Karpas-422 (cell line): ENCODE measurements around the gene POLR2A. TPM values are rescaled to one million over a fixed set of nuclear protein-coding genes. Genes with fewer than 3 reads are reported as not detected.
A peak's percentile ranks its signal among the peaks of the same experiment; 100 is the strongest.

Experiments
- DNase-seq: peaks from one replicate; pipeline ENCODE4 v3.0.0-alpha.2; 2015
- H2AFZ ChIP-seq: fragments of 200-600 bp; sonication (generic); 2 replicates; pipeline ENCODE4 v1.6.1; 2014; ENCODE audit warnings: antibody characterized with exemption, low read length, mixed read lengths
- H3K27ac ChIP-seq: fragments of 200-600 bp; sonication (generic); 2 replicates; pipeline ENCODE4 v1.5.1; 2014; ENCODE audit warnings: mild to moderate bottlenecking, low read length, moderate library complexity
- H3K27me3 ChIP-seq: fragments of 200-600 bp; sonication (generic); 2 replicates; pipeline ENCODE4 v1.6.1; 2014; ENCODE audit warnings: low read length, mixed read lengths
- H3K36me3 ChIP-seq: fragments of 200-600 bp; sonication (generic); 2 replicates; pipeline ENCODE4 v1.6.1; 2014; ENCODE audit warnings: low read length, mixed read lengths; ENCODE audit not compliant: insufficient read depth
- H3K4me1 ChIP-seq: fragments of 200-600 bp; sonication (generic); 2 replicates; pipeline ENCODE4 v1.6.1; 2014; ENCODE audit warnings: mild to moderate bottlenecking, low read length, mixed read lengths
- H3K4me2 ChIP-seq: fragments of 200-600 bp; sonication (generic); 2 replicates; pipeline ENCODE4 v1.6.1; 2014; ENCODE audit warnings: low read length, low read depth, mild to moderate bottlenecking; ENCODE audit not compliant: poor library complexity, severe bottlenecking
- H3K4me3 ChIP-seq: fragments of 200-600 bp; sonication (generic); 2 replicates; pipeline ENCODE4 v1.5.1; 2014; ENCODE audit warnings: mild to moderate bottlenecking, antibody characterized with exemption, low read length, mixed read lengths
- H3K79me2 ChIP-seq: fragments of 200-600 bp; sonication (generic); 2 replicates; pipeline ENCODE4 v1.6.1; 2014; ENCODE audit warnings: mild to moderate bottlenecking, low read length, mixed read lengths
- H3K9ac ChIP-seq: fragments of 200-600 bp; sonication (generic); 2 replicates; pipeline ENCODE4 v1.6.0; 2014; ENCODE audit warnings: low read length
- H3K9me2 ChIP-seq: fragments of 200-600 bp; sonication (generic), shearing (Covaris generic); replicated peaks from 2 replicates; pipeline ENCODE4 v1.6.0; 2014; ENCODE audit warnings: mild to moderate bottlenecking, low read length, moderate library complexity; ENCODE audit not compliant: insufficient read depth
- H3K9me3 ChIP-seq: fragments of 300-700, 200-600 bp; sonication (generic); 2 replicates; pipeline ENCODE4 v1.6.1; 2014; ENCODE audit warnings: low read length, mixed read lengths
- H4K20me1 ChIP-seq: fragments of 200-600 bp; sonication (generic); 2 replicates; pipeline ENCODE4 v1.6.1; 2014; ENCODE audit warnings: mild to moderate bottlenecking, antibody characterized with exemption, low read length, low read depth; ENCODE audit not compliant: insufficient read depth
- total RNA-seq: library from RNA; depleted of rRNA; stranded (reverse); fragments of >200 nt; shearing (Covaris generic); gene quantifications from 2 replicates; pipeline ENCODE4 v1.2.3, GENCODE V29; 2014; ENCODE audit warnings: low replicate concordance

Gene POLR2A
- total RNA-seq, 1 experiment from 2014 or later, result 78.8 TPM

DNA sequence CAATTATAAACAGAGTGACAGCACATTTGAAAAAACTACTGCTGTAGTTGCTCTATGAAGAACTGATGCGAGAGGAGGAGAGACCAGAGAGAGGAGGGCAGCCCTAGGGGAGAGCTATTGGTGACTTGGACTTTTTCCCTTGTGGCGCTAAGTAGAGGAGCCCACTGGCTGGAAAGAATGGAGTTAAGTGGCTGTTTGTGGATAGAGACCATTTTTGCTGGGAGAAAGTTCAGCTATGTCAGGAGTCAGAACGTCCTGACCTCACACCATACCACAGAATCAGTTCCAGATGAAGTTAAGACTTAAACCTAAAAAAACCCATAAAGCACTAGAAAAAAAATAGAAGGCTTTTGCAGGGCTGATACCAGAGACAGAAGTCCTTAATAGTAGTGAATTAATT lies 2.0 kb downstream of the POLR2A start:
- Histone ChIP-seq H3K4me1 (peaks cover 33% of the 10 kb centered on the region), H3K9ac (peak overlapping the region; percentile 64), H3K27ac (no peak overlapping the region)

DNA sequence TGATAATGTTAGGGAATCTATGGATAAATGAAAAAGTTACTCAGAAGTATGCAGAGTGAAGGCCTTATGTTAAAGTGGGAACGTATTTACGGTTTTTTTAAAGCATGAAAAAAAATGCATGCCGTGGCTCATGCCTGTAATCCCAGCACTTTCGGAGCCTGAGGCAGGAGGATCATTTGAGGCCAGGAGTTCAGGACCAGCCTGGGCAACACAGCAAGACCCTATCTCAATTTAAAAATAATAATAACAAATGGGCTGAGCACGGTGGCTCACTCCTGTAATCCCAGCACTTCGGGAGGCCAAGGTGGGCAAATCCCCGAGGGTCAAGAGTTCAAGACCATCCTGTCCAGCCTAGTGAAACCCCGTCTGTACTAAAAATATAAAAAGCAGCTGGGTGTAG lies 6.0 kb downstream of the POLR2A start:
- Histone ChIP-seq H3K27me3 (no peaks in the 10 kb centered on the region), H3K36me3 (peaks cover 56% of the 10 kb centered on the region), H3K4me1 (peaks cover 24% of the 10 kb centered on the region)

More for the DNA sequence above, 2.0 kb downstream of the POLR2A start:
- no peaks in the 10 kb centered on the region for H3K9me2 ChIP-seq
- H3K36me3 ChIP-seq, result peaks cover 40% of the 10 kb centered on the region
- H3K79me2 ChIP-seq, result peaks cover 67% of the 10 kb centered on the region
- peaks cover 56% of the 10 kb centered on the region for H4K20me1 ChIP-seq
- peak overlapping the region; percentile 99 for H3K4me2 ChIP-seq
- DNase-seq, result peak; percentile 56
- H3K27me3 ChIP-seq, result no peaks in the 10 kb centered on the region
- H3K4me3 ChIP-seq, result peak overlapping the region; percentile 100
- no peak overlapping the region for H2AFZ ChIP-seq
- H3K9me3 ChIP-seq, result no peaks in the 10 kb centered on the region

DNA sequence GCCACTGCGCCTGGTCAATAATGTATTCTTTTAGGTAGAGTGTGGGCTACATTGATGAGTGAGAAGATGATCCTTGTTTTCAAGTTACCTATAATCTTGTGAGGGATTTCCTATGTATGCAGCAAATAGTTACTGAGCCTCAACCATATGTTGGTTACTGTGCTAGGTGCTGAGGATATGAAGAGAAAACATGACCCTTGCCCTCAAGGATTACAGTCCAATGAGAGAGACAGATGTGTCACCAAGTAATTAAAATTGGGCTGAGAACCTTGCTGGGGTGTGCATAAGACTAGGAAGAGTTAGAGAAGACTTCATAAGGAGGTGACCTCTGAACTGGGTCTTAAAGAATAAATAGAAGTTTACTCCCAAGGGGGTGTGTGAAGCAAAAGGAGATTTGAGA lies 7.4 kb downstream of the POLR2A start:
- DNase-seq, result no peak
- Histone ChIP-seq H3K9me2 (no peaks in the 10 kb centered on the region), H3K4me2 (no peak overlapping the region), H4K20me1 (peaks cover 86% of the 10 kb centered on the region), H3K79me2 (peaks cover 93% of the 10 kb centered on the region), H3K27me3 (no peaks in the 10 kb centered on the region), H3K4me3 (no peak overlapping the region), H2AFZ (no peak overlapping the region), H3K27ac (no peak overlapping the region), H3K9ac (no peak overlapping the region), H3K4me1 (peaks cover 13% of the 10 kb centered on the region), H3K36me3 (peaks cover 60% of the 10 kb centered on the region), H3K9me3 (no peaks in the 10 kb centered on the region)

More for the DNA sequence above, 6.0 kb downstream of the POLR2A start:
- H3K4me2 ChIP-seq, result no peak overlapping the region
- no peak for DNase-seq
- H2AFZ ChIP-seq, result no peak overlapping the region
- H3K27ac ChIP-seq, result no peak overlapping the region
- H3K9me3 ChIP-seq, result no peaks in the 10 kb centered on the region
- H3K9me2 ChIP-seq, result no peaks in the 10 kb centered on the region
- peaks cover 98% of the 10 kb centered on the region for H3K79me2 ChIP-seq
- peaks cover 83% of the 10 kb centered on the region for H4K20me1 ChIP-seq
- H3K9ac ChIP-seq, result no peak overlapping the region
- H3K4me3 ChIP-seq, result no peak overlapping the region

DNA sequence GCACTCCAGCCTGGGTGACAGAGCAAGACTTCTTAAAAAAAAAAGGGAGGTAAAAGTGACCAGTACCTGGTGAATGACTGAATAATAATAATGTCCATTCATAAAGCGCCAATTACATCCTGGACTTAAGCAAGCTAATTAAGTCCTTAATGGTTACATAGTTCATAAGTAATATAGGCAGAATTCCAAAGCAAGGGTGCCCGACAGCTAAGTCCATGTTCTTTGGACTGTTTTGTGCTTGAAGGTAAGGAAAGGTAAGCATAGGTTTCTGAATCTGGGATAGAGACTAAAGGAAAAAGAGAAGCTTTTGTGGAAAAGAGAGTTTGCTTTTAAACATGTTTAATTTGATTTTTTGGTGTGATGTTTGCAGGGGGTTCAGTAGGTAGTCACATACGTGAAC lies 9.8 kb downstream of the POLR2A start:
- H3K79me2 ChIP-seq, result peaks cover 71% of the 10 kb centered on the region
- H3K27ac ChIP-seq, result no peak overlapping the region
- H3K36me3 ChIP-seq, result peaks cover 71% of the 10 kb centered on the region

DNA sequence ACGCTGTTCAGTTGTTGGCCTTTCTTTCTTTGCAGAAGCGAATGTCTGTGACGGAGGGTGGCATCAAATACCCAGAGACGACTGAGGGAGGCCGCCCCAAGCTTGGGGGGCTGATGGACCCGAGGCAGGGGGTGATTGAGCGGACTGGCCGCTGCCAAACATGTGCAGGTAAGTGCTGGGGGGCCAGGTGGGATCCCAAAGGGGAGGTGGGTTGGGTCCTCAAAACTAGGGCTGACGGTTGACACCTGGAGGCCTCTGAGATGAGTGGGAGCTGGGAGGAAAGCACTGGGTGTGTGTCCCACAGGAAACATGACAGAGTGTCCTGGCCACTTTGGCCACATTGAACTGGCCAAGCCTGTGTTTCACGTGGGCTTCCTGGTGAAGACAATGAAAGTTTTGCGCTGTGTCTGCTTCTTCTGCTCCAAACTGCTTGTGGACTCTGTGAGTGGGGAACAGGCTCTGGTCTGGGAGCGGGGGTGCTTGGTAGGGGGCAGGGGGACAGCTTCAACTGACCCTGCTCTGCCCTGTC lies 11.8 kb downstream of the POLR2A start:
- H3K27ac ChIP-seq, result no peak overlapping the region
- H3K9me3 ChIP-seq, result no peaks in the 10 kb centered on the region
- no peak overlapping the region for H3K4me3 ChIP-seq
- peaks cover 65% of the 10 kb centered on the region for H3K36me3 ChIP-seq
- H3K27me3 ChIP-seq, result no peaks in the 10 kb centered on the region
- H3K4me1 ChIP-seq, result no peaks in the 10 kb centered on the region
- DNase-seq, result no peak
- H3K9ac ChIP-seq, result no peak overlapping the region
- H3K9me2 ChIP-seq, result no peaks in the 10 kb centered on the region
- H2AFZ ChIP-seq, result no peak overlapping the region
- peaks cover 59% of the 10 kb centered on the region for H4K20me1 ChIP-seq
- no peak overlapping the region for H3K4me2 ChIP-seq
- peaks cover 51% of the 10 kb centered on the region for H3K79me2 ChIP-seq

More for the DNA sequence above, 9.8 kb downstream of the POLR2A start:
- H3K9ac ChIP-seq, result no peak overlapping the region
- H3K4me3 ChIP-seq, result no peak overlapping the region
- peaks cover 75% of the 10 kb centered on the region for H4K20me1 ChIP-seq
- H3K4me1 ChIP-seq, result no peaks in the 10 kb centered on the region; the same call in 1 of the 2 replicates
- H3K27me3 ChIP-seq, result no peaks in the 10 kb centered on the region
- H3K4me2 ChIP-seq, result no peak overlapping the region
- no peak for DNase-seq
- no peaks in the 10 kb centered on the region for H3K9me2 ChIP-seq
- no peak overlapping the region for H2AFZ ChIP-seq
- no peaks in the 10 kb centered on the region for H3K9me3 ChIP-seq

DNA sequence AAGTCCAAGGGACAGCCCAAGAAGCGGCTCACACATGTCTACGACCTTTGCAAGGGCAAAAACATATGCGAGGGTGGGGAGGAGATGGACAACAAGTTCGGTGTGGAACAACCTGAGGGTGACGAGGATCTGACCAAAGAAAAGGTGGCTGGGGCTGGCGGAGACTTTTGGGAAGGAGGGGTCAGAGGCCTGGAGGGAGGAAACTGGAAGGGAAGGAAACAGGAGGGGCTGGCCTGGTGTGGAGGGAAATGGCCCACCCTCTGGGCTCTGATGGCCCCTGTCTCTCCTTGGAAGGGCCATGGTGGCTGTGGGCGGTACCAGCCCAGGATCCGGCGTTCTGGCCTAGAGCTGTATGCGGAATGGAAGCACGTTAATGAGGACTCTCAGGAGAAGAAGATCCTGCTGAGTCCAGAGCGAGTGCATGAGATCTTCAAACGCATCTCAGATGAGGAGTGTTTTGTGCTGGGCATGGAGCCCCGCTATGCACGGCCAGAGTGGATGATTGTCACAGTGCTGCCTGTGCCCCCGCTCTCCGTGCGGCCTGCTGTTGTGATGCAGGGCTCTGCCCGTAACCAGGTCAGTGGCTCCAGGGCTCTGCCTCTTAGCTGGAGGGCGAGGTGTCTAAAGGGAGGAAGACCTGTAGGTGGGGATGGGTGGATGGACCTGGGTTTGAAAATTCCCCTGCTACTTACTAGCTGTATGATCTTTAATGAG lies 12.5 kb downstream of the POLR2A start:
- Histone ChIP-seq H3K27ac (no peak overlapping the region), H3K36me3 (peaks cover 66% of the 10 kb centered on the region), H3K9me3 (no peaks in the 10 kb centered on the region), H3K4me2 (no peak overlapping the region), H3K9me2 (no peaks in the 10 kb centered on the region), H3K27me3 (no peaks in the 10 kb centered on the region), H3K4me3 (no peak overlapping the region), H3K79me2 (peaks cover 44% of the 10 kb centered on the region), H2AFZ (no peak overlapping the region), H4K20me1 (peaks cover 54% of the 10 kb centered on the region), H3K9ac (no peak overlapping the region), H3K4me1 (no peaks in the 10 kb centered on the region)
- no peak for DNase-seq

DNA sequence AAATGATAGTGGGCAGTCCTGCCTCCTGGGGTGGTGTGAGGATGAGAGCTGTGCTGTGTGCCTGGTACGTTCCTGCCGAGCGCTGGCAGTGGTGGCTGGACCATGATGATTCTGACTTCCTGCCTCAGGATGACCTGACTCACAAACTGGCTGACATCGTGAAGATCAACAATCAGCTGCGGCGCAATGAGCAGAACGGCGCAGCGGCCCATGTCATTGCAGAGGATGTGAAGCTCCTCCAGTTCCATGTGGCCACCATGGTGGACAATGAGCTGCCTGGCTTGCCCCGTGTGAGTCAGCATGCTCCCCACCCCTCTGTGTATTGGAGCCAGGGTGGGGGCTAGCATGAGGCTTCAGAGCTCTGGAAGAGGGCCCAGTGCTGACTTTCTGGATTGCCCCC lies 13.1 kb downstream of the POLR2A start:
- Histone ChIP-seq H3K27ac (no peak overlapping the region), H3K9me3 (no peaks in the 10 kb centered on the region), H3K79me2 (peaks cover 38% of the 10 kb centered on the region), H3K27me3 (no peaks in the 10 kb centered on the region), H3K4me1 (no peaks in the 10 kb centered on the region), H3K4me2 (no peak overlapping the region), H2AFZ (no peak overlapping the region), H3K9ac (no peak overlapping the region), H3K36me3 (peaks cover 68% of the 10 kb centered on the region), H3K9me2 (no peaks in the 10 kb centered on the region), H3K4me3 (no peak overlapping the region), H4K20me1 (peaks cover 52% of the 10 kb centered on the region)
- DNase-seq, result no peak

DNA sequence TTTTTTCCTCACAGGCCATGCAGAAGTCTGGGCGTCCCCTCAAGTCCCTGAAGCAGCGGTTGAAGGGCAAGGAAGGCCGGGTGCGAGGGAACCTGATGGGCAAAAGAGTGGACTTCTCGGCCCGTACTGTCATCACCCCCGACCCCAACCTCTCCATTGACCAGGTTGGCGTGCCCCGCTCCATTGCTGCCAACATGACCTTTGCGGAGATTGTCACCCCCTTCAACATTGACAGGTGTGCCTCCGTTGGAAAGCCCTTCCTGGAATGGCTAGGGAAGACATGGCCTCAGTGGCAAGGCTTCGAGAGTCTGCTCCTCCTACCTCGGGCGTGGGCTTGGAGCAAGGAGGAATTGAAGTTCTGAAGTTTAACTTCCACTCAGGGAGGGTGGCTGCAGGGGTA lies 13.5 kb downstream of the POLR2A start:
- Histone ChIP-seq H4K20me1 (peaks cover 53% of the 10 kb centered on the region), H2AFZ (no peak overlapping the region), H3K27me3 (no peaks in the 10 kb centered on the region), H3K4me2 (no peak overlapping the region), H3K4me1 (no peaks in the 10 kb centered on the region), H3K9me3 (no peaks in the 10 kb centered on the region), H3K9ac (no peak overlapping the region), H3K79me2 (peaks cover 34% of the 10 kb centered on the region), H3K4me3 (no peak overlapping the region), H3K9me2 (no peaks in the 10 kb centered on the region), H3K27ac (no peak overlapping the region), H3K36me3 (peaks cover 72% of the 10 kb centered on the region)
- no peak for DNase-seq
